PC-3 (cell line): ENCODE data around the gene ASB12.

ENCODE experiments used
- CTCF ChIP-seq: fragments of 300-600 bp; sonication (generic); conservative IDR thresholded peaks from 2 replicates; pipeline ENCODE4 v1.5.1; 2017; ENCODE audit warnings: antibody characterized with exemption, low read depth, mild to moderate bottlenecking, low read length
- EZH2 ChIP-seq: fragments of 300-600 bp; sonication (generic); IDR thresholded peaks from one replicate; pipeline ENCODE4 v1.6.1; 2017; ENCODE audit warnings: antibody characterized with exemption, mild to moderate bottlenecking, low read length; ENCODE audit not compliant: unreplicated experiment
- EZH2phosphoT487 ChIP-seq: fragments of 300-600 bp; sonication (generic); IDR thresholded peaks from 2 replicates; pipeline ENCODE4 v1.6.1; 2018; ENCODE audit warnings: mild to moderate bottlenecking, antibody characterized with exemption, low read length, borderline replicate concordance

GRCh38 chrX:64230123-64230970 is at the start of gene ASB12:
- TF ChIP-seq CTCF (no peak), EZH2 (no peak), EZH2phosphoT487 (no peak)
